ACHN (cell line): ENCODE data around the gene ZNF48.
A peak's percentile ranks its signal among the peaks of the same experiment; 100 is the strongest.

Experiments
- DNase-seq: peaks from one replicate; pipeline ENCODE4 v3.0.0-alpha.2; 2015
- in situ Hi-C: cut with HindIII; loops from 2 replicates; pipeline ENCODE4 v1.10.0; 2017; ENCODE audit warnings: low sequenced_read_pairs, low pct_ligation_motif_present, low pct_unique_long_range_greater_than_20kb

Gene ZNF48

DNA sequence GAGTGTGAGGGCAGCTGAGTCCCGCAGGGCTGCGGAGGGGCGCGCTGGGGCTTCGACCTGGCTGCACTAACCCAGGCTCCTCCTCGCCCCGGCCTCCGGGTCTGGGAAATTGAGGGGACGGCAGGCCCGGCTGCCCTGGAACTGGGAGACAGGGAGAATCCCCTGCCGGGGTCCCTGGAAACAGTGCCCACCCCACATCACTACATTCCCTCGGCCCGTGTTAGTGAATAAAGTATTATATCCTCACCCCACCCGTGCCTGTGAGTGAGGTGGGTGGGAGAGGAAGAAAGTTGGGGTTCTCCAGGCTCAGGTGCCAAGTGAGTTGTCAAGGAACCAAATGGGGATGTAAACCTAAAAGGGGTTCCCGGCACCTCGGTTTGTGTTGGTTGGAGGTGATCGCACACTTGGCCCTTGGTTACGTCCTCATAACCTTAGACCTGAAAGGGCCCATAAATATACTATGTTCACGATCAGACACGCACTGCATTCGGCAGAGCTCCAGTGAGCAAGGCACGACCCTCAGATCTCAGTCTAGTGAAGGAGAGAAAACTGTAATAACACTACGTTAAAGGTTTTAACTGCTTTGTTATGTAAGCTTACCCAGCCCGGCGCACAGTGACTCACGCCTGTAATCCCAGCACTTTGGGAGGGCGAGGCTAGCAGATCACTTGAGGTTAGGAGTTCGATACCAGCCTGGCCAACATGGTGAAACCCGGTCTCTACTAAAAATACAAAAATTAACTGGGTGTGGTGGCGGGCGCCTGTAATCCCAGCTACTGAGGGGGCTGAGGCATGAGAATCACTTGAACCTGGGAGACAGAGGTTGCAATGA is 23.3 kb downstream of the ZNF48 start:
- in situ Hi-C loops = no loop called here
- DNase-seq = no peak

DNA sequence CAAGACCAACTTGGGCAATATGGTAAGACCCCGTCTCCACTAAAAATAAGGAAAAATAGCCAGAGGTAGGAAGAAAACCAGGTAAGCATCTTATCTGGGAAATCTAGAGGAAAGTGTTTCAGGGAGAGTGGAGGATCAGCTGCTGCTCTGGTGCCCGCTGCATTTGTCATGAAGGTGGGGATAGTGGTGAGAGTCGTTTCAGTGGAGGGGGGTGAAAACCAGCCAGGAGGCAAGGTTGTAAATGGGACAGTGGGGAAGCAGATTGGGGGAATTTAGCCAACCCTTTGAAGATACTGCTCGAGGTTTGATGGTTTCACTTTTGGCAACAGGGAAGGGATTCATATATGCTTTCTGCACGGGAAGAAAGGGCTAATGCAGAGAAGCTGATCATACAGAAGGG is 25.8 kb downstream of the ZNF48 start:
- in situ Hi-C loops = no loop called here
- DNase-seq = no peak

DNA sequence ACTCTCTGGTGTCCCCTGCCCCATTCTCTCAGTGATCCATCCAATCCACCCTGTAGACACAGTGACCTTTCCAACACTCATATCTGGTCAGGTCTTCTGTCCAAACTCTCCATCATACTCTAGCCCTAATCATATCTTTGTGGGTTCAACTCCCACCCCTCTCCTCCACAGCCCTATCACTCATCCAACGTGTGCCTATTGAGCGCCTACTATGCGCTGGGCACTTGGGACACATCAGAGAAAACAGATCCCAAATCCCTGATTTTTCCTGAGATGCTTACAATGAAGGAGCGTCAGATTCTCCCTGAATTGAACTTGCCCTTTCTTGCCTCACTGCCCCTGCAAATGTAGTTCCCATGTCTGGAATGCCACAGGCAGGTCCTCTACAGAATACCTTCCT is 32.8 kb downstream of the ZNF48 start:
- in situ Hi-C loops = no loop called here
- DNase-seq = no peak

DNA sequence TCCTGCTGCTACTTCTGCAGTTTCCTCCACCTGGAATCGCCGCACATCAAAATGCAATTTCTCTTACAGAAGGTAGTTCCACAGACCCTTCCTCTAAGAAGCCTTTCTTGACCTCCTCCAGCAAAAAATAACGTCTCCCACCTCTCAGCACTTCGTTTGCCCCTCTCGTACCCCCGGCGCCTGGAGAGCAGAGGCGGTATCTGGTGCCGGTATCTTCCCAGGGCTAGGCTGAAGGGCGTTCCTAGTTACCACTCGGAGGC is 34.1 kb downstream of the ZNF48 start:
- in situ Hi-C loops = no loop called here

GRCh38 chr16:30429678-30430427 is 34.6 kb downstream of the ZNF48 start, which contains the start of gene DCTPP1:
TSS of gene DCTPP1 (minus strand) at chr16:30430030. CDS start at chr16:30429980, 50 bp downstream.
- in situ Hi-C loops = no loop called here
- peak; percentile 100 for DNase-seq

More for the DNA sequence above, 34.1 kb downstream of the ZNF48 start:
- no peak for DNase-seq

DNA sequence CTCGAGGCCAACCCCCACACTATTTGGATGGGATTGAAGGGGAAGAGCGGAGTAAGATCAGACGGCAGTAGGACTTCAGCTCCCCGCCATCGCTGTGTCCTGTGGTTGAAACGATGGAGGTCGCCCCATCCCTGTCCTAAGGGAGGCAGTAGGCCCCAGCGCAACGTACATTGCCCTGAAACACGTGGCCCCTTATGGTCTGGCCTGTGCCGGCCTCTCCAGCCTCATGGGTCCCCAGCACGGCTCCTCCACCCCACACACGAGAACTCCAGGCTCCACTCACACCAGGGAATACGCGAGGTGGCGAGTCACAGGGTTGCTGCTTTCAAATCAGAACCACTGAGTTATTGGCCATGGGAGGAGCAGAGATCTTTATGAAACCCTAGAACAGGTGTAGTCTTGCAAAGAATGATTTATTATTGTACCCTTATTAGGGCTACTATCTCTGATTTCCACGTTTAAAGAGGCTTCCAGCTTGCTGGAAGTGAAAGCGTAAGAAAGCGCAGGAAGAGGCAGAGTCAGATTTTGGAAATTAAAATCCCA is 35.3 kb downstream of the ZNF48 start:
- in situ Hi-C loops = no loop called here
- DNase-seq = no peak

DNA sequence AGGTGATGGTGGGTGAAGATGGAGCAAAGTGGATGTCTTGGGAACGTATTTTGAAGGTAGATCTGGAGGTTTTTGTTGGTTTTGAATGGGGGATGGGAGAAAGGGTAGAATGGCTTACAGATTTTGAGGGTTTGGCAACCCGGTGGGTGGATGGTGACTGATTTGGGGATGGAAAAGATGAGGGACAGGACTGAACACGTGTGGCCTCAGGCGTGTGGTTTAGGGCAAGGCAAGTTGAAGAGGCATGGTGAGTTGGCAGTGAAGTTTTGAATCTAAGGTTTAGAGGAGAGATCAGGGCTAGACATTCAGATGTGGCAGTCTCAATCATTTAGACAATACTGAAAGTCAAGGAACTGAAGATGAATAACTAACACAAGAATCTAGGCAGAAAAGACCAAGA is 39.6 kb downstream of the ZNF48 start:
- DNase-seq = no peak
- in situ Hi-C loops = no loop called here

GRCh38 chr16:30437511-30438046 is 42.4 kb downstream of the ZNF48 start:
- in situ Hi-C loops = no loop called here
- DNase-seq = no peak

GRCh38 chr16:30438835-30439234 is 43.6 kb downstream of the ZNF48 start:
- DNase-seq = no peak
- in situ Hi-C loops = no loop called here

GRCh38 chr16:30439720-30440348 is 44.6 kb downstream of the ZNF48 start:
- DNase-seq = no peak
- in situ Hi-C loops = no loop called here

DNA sequence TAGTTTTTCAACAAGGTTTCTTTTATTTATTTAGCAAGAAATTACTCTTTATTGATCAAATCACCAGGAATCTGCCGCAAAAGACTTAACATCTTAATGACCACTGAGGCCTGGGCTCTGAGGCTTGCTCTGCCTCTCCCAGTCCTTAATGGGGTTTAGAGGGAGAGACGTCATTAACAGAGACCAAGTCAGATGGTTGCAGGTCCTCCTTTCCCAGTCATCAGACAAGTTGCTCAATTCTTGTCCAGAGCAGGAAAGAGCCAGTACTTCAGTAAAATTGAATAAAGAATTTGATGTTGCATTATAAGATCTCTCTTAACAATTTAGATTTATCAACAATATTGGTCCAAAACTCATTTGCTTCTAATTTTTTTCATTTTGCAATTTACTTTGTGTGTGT is 48.4 kb downstream of the ZNF48 start:
- in situ Hi-C loops = no loop called here
- no peak for DNase-seq

GRCh38 chr16:30444231-30445148 is 49.3 kb downstream of the ZNF48 start:
- in situ Hi-C loops = no loop called here
- no peak for DNase-seq

- no peak for DNase-seq
- in situ Hi-C loops = no loop called here
Observed at GRCh38 chr16:30445149-30445407, 49.9 kb downstream of the ZNF48 start.

DNA sequence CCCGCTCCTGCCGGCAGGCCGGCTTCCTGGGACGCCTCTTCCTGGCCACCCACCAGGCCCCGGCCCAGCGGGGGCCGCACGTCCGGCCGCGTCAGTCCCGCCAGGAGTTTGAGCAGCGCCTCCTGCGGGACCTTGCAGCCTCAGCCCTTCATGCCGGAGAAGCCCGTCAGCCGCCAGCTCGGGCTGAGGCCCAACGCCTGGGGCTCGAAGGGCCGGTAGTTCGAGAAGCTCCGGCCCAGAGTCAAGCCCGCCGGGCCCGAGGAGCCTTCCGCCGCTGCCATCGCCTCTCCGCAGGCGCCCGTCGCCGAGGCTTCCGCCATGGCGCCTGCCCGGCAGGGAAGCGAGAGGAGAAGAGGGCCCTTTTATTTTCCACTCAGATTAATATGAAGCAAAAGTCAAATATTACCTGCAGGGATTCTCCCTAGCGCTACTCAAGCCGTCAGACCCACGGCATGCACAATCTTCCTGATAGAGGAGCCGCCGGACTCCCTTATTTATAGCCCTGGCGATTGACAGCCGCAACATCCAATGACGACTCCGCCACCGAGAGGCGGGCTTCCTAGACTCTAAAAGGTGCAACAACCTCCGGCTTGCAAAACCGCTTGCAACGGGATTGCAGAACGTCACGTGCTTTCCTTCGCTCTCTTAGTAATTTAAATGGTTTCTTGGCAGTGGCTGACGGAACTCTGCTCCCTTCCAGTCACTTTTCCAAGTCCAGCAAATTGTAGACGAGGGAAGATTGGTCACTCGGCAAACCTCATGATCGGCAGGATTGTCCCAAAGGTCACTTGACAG is 50.4 kb downstream of the ZNF48 start, which contains the start of gene SEPHS2:
SEPHS2 (minus strand) TSS at position 467 of the 795 bp plus-strand sequence; CDS start at position 320, 147 bp downstream.
- peak; percentile 99 for DNase-seq
- in situ Hi-C loops = no loop called here

GRCh38 chr16:30446203-30446595 is 51.0 kb downstream of the ZNF48 start:
- no peak for DNase-seq
- in situ Hi-C loops = no loop called here

GRCh38 chr16:30447512-30448226 is 52.4 kb downstream of the ZNF48 start:
- in situ Hi-C loops = no loop called here
- no peak for DNase-seq

GRCh38 chr16:30449116-30449435 is 53.9 kb downstream of the ZNF48 start:
- in situ Hi-C loops = no loop called here
- DNase-seq = no peak
